Neural progenitor cell (in vitro differentiated cells): ENCODE results near the gene STRIP1. TPM values are rescaled to one million over a fixed set of nuclear protein-coding genes. Genes with fewer than 3 reads are reported as not detected.

Experiments used
- DNase-seq: peaks from one replicate; pipeline ENCODE4 v3.0.0-alpha.2; 2016; ENCODE audit warnings: low spot score
- H2AFZ ChIP-seq: fragments of 200-600 bp; sonication (generic); replicated peaks from 2 replicates; pipeline ENCODE4 v1.6.1; 2016; ENCODE audit warnings: antibody characterized with exemption
- H3F3A ChIP-seq: fragments of 200-600 bp; sonication (generic); 2 replicates; pipeline ENCODE4 v1.6.1; 2016; ENCODE audit warnings: antibody characterized with exemption, low read depth
- H3K27ac ChIP-seq: fragments of 200-600 bp; sonication (generic); 2 replicates; pipeline ENCODE4 v1.5.1; 2016; ENCODE audit warnings: mild to moderate bottlenecking
- H3K27me3 ChIP-seq: fragments of 200-600 bp; sonication (generic); 2 replicates; pipeline ENCODE4 v1.6.1; 2016; ENCODE audit warnings: mild to moderate bottlenecking, moderate library complexity
- H3K36me3 ChIP-seq: fragments of 200-600 bp; sonication (generic); 2 replicates; pipeline ENCODE4 v1.5.1; 2016
- H3K4me1 ChIP-seq: fragments of 200-600 bp; sonication (generic); 2 replicates; pipeline ENCODE4 v1.6.1; 2016; ENCODE audit warnings: mixed run types
- H3K4me2 ChIP-seq: fragments of 200-600 bp; sonication (generic); 2 replicates; pipeline ENCODE4 v1.6.1; 2016
- H3K4me3 ChIP-seq: fragments of 200-600 bp; sonication (generic); 2 replicates; pipeline ENCODE4 v1.5.1; 2016
- H3K79me2 ChIP-seq: fragments of 200-600 bp; sonication (generic); 2 replicates; pipeline ENCODE4 v1.6.1; 2016; ENCODE audit warnings: low read depth
- H3K9ac ChIP-seq: fragments of 200-600 bp; sonication (generic); 2 replicates; pipeline ENCODE4 v1.6.1; 2016
- H3K9me3 ChIP-seq: fragments of 200-600 bp; sonication (generic); 2 replicates; pipeline ENCODE4 v1.5.1; 2016; ENCODE audit warnings: low read depth
- H4K20me1 ChIP-seq: fragments of 200-600 bp; sonication (generic); 2 replicates; pipeline ENCODE4 v1.6.1; 2016; ENCODE audit warnings: low read depth
- H3K27ac Mint-ChIP-seq: 3 replicates; pipeline ENCODE4 v1.8.0; 2021; ENCODE audit warnings: mixed read lengths
- H3K27me3 Mint-ChIP-seq: 2 replicates; pipeline ENCODE4 v1.8.0; 2022; ENCODE audit warnings: low read depth, mild to moderate bottlenecking, inconsistent platforms, moderate library complexity, mixed read lengths; ENCODE audit not compliant: insufficient read depth
- H3K36me3 Mint-ChIP-seq: 3 replicates; pipeline ENCODE4 v1.8.0; 2021; ENCODE audit warnings: mixed read lengths
- H3K4me1 Mint-ChIP-seq: 3 replicates; pipeline ENCODE4 v1.8.0; 2021; ENCODE audit warnings: mixed read lengths
- H3K4me3 Mint-ChIP-seq: 3 replicates; pipeline ENCODE4 v1.8.0; 2021; ENCODE audit warnings: mild to moderate bottlenecking, moderate library complexity, mixed read lengths
- H3K9me3 Mint-ChIP-seq: 3 replicates; pipeline ENCODE4 v1.8.0; 2020; ENCODE audit warnings: mixed read lengths
- CTCF ChIP-seq: fragments of 200-600 bp; sonication (generic); IDR thresholded peaks from 2 replicates; pipeline ENCODE4 v1.5.1; 2017; ENCODE audit warnings: antibody characterized with exemption, mild to moderate bottlenecking
- EZH2 ChIP-seq: fragments of 200-600 bp; sonication (generic); IDR thresholded peaks from 2 replicates; pipeline ENCODE4 v1.6.1; 2017; ENCODE audit warnings: antibody characterized with exemption, mild to moderate bottlenecking, moderate library complexity
- EZH2phosphoT487 ChIP-seq: fragments of 200-600 bp; sonication (generic); IDR thresholded peaks from 2 replicates; pipeline ENCODE4 v1.6.1; 2017; ENCODE audit warnings: antibody characterized with exemption
- total RNA-seq: library from RNA; depleted of rRNA; stranded (reverse); fragments of >200 nt; gene quantifications from 2 replicates; pipeline ENCODE4 v1.2.3, GENCODE V29; 2015; ENCODE audit warnings: low replicate concordance

Gene STRIP1
- total RNA-seq, 1 donor from 2014 or later = 55.0 TPM

GRCh38 chr1:110062612-110063011 is 28.2 kb downstream of the STRIP1 start:
- no peaks in the 10 kb centered on the region for H3K79me2 ChIP-seq
- H3K9ac ChIP-seq = no peak overlapping the region
- peaks cover under 1% of the 10 kb centered on the region for H3K4me1 Mint-ChIP-seq
- no peak overlapping the region for H3K27ac ChIP-seq
- H4K20me1 ChIP-seq = peaks cover 61% of the 10 kb centered on the region
- peaks cover 20% of the 10 kb centered on the region for H3K36me3 Mint-ChIP-seq
- peaks cover 5% of the 10 kb centered on the region for H3F3A ChIP-seq
- H3K4me1 ChIP-seq = no peaks in the 10 kb centered on the region
- H3K27ac Mint-ChIP-seq = no peak overlapping the region
- H3K36me3 ChIP-seq = no peaks in the 10 kb centered on the region
- no peaks in the 10 kb centered on the region for H3K9me3 Mint-ChIP-seq
- peaks cover 37% of the 10 kb centered on the region for H3K27me3 ChIP-seq
- no peak overlapping the region for H3K4me2 ChIP-seq
- no peak overlapping the region for H2AFZ ChIP-seq
- no peak for DNase-seq
- H3K4me3 Mint-ChIP-seq = no peak overlapping the region
- peaks cover 31% of the 10 kb centered on the region for H3K27me3 Mint-ChIP-seq
- no peaks in the 10 kb centered on the region for H3K9me3 ChIP-seq
- TF ChIP-seq CTCF = no peak
- TF ChIP-seq EZH2 = no peak
- no peak for TF ChIP-seq EZH2phosphoT487
- no peak overlapping the region for H3K4me3 ChIP-seq

GRCh38 chr1:110063781-110064180 is 29.4 kb downstream of the STRIP1 start:
- no peak for DNase-seq
- Mint-ChIP-seq H3K9me3 (no peaks in the 10 kb centered on the region), H3K27ac (peak overlapping the region; percentile 46), H3K27me3 (peaks cover 35% of the 10 kb centered on the region), H3K4me1 (peaks cover 7% of the 10 kb centered on the region), H3K4me3 (no peak overlapping the region), H3K36me3 (peaks cover 16% of the 10 kb centered on the region)
- TF ChIP-seq EZH2phosphoT487 (no peak), EZH2 (no peak), CTCF (no peak)
- Histone ChIP-seq H3K27ac (no peak overlapping the region), H2AFZ (no peak overlapping the region), H3K4me2 (no peak overlapping the region), H3K27me3 (peaks cover 49% of the 10 kb centered on the region), H3F3A (peaks cover 5% of the 10 kb centered on the region), H3K4me3 (no peak overlapping the region), H4K20me1 (peaks cover 73% of the 10 kb centered on the region), H3K79me2 (no peaks in the 10 kb centered on the region), H3K36me3 (no peaks in the 10 kb centered on the region), H3K9me3 (no peaks in the 10 kb centered on the region), H3K9ac (no peak overlapping the region), H3K4me1 (no peaks in the 10 kb centered on the region)

- Histone ChIP-seq H4K20me1 (peaks cover 83% of the 10 kb centered on the region), H2AFZ (no peak overlapping the region), H3K27me3 (peaks cover 58% of the 10 kb centered on the region), H3K9me3 (no peaks in the 10 kb centered on the region), H3K27ac (no peak overlapping the region), H3K4me3 (no peak overlapping the region), H3F3A (peaks cover 10% of the 10 kb centered on the region), H3K4me1 (peaks cover 3% of the 10 kb centered on the region), H3K9ac (no peak overlapping the region), H3K79me2 (no peaks in the 10 kb centered on the region), H3K36me3 (no peaks in the 10 kb centered on the region), H3K4me2 (no peak overlapping the region)
- H3K27me3 Mint-ChIP-seq = peaks cover 41% of the 10 kb centered on the region
- H3K36me3 Mint-ChIP-seq = peaks cover 13% of the 10 kb centered on the region
- DNase-seq = no peak
- H3K4me3 Mint-ChIP-seq = no peak overlapping the region
- TF ChIP-seq EZH2 = no peak
- TF ChIP-seq EZH2phosphoT487 = no peak
- TF ChIP-seq CTCF = no peak
- no peak overlapping the region for H3K27ac Mint-ChIP-seq
- no peaks in the 10 kb centered on the region for H3K9me3 Mint-ChIP-seq
- H3K4me1 Mint-ChIP-seq = peaks cover 7% of the 10 kb centered on the region
These were observed 30.3 kb downstream of the STRIP1 start for GRCh38 chr1:110064576-110065337.
